CD4-positive, alpha-beta T cell treated with Interleukin-12 subunit alpha and Interleukin-12 subunit beta, for 1 hour (primary cell): Measurements from ENCODE around the gene DNPH1.

Experiments
- DNase-seq: peaks from one replicate; pipeline ENCODE4 v3.0.0-alpha.2; 2020

The DNPH1 gene

GRCh38 chr6:43180985-43181384 is 48.3 kb downstream of the DNPH1 start:
- no peak for DNase-seq

- no peak for DNase-seq
Measured at GRCh38 chr6:43180058-43180457, 49.2 kb downstream of the DNPH1 start.

GRCh38 chr6:43178951-43179830 is 50.1 kb downstream of the DNPH1 start:
- no peak for DNase-seq

GRCh38 chr6:43178150-43178549 is 51.1 kb downstream of the DNPH1 start:
- DNase-seq, result no peak

- no peak for DNase-seq
Measured at GRCh38 chr6:43176423-43176786, 52.9 kb downstream of the DNPH1 start.

- DNase-seq, result no peak
Measured at GRCh38 chr6:43175676-43176422, 53.4 kb downstream of the DNPH1 start.
